Measurements from ENCODE around the gene CAMK2A. TPM values are rescaled to one million over a fixed set of nuclear protein-coding genes. Genes with fewer than 3 reads are reported as not detected.

Gene CAMK2A
- total RNA-seq, 1 donor from 2014 or later, result 0.30 TPM

DNA sequence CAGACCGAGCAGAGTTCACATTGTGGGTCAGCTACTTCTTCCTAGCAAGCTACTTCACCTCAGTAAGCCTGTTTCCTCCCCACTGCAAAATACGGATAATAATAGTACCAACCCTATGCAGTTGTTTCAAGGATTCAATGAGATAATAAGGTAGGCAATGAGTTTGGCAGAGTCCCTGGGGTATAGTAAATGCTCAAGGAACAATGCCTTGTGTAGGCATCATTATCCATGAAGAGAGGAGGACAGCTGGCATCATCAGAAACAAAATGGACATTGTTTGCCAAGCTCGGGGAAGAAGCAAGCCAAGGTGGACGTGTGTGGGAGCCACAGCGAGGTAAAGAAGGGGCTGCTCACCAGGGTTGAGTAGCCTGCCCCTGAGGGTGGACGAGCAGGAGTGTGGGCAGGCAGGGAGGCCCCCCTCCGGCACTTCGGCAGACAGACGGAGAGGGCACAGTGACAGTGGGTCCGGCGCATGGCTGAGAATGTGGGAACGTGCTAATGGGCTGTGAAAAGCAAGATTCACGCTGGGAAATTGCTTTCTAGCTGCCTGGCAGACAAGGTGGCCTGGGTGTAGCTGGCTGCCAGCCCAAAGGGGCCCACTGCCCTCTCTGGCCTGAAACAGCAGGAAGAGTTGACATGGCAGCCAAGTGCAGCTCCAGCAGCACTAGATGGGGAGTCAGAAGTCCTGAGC lies 10.1 kb downstream of the CAMK2A start:
- peaks cover 13% of the 10 kb centered on the region for H3K4me1 Mint-ChIP-seq
- H3K4me3 Mint-ChIP-seq, result no peak overlapping the region
- no peak for DNase-seq (ENCODE audit: low read depth, low spot score)
- H3K9me3 Mint-ChIP-seq, result no peaks in the 10 kb centered on the region
- no peak overlapping the region for H3K27ac Mint-ChIP-seq (ENCODE audit: unreplicated experiment)
- no peak for TF ChIP-seq CTCF (conservative IDR thresholded peaks at IDR 0.05)
- peaks cover 9% of the 10 kb centered on the region for H3K27me3 Mint-ChIP-seq (ENCODE audit: low read depth)
- H3K36me3 Mint-ChIP-seq (ENCODE audit: low read depth), result no peaks in the 10 kb centered on the region

DNA sequence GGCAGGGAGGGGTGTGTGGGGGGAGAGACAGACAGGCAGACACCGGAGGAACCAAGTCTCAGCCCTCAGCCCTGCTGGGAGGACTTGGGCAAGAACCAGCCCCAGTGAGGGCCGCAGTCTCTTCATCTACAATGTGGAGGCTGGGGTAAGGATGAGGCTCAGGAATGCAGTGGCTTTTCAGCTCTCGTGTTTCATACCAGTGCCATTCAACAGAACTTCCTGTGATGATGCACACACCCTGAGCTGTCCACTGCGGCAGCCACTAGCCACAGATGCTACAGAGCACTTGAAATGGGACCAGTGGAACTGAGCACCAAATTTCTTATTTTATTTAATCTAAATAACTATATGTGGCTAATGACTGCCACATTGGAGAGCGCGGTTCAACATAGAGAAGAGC lies 10.7 kb downstream of the CAMK2A start:
- Mint-ChIP-seq H3K36me3 (ENCODE audit: low read depth) (no peaks in the 10 kb centered on the region), H3K27me3 (ENCODE audit: low read depth) (peaks cover 9% of the 10 kb centered on the region), H3K4me1 (peaks cover 13% of the 10 kb centered on the region), H3K27ac (ENCODE audit: unreplicated experiment) (no peak overlapping the region), H3K4me3 (no peak overlapping the region), H3K9me3 (no peaks in the 10 kb centered on the region)
- TF ChIP-seq CTCF (conservative IDR thresholded peaks at IDR 0.05), result no peak
- no peak for DNase-seq (ENCODE audit: low read depth, low spot score)

GRCh38 chr5:150278046-150278730 lies 11.4 kb downstream of the CAMK2A start:
- no peak for DNase-seq (ENCODE audit: low read depth, low spot score)
- Mint-ChIP-seq H3K27ac (ENCODE audit: unreplicated experiment) (no peak overlapping the region), H3K36me3 (ENCODE audit: low read depth) (no peaks in the 10 kb centered on the region), H3K4me1 (peaks cover 13% of the 10 kb centered on the region), H3K9me3 (no peaks in the 10 kb centered on the region), H3K27me3 (ENCODE audit: low read depth) (peaks cover 9% of the 10 kb centered on the region), H3K4me3 (no peak overlapping the region)
- no peak for TF ChIP-seq CTCF (conservative IDR thresholded peaks at IDR 0.05)

- no peak for TF ChIP-seq CTCF (conservative IDR thresholded peaks at IDR 0.05)
- no peak for DNase-seq (ENCODE audit: low read depth, low spot score)
- Mint-ChIP-seq H3K36me3 (ENCODE audit: low read depth) (no peaks in the 10 kb centered on the region), H3K4me1 (peaks cover 15% of the 10 kb centered on the region), H3K4me3 (no peak overlapping the region), H3K9me3 (no peaks in the 10 kb centered on the region), H3K27ac (ENCODE audit: unreplicated experiment) (peak overlapping the region; percentile 7), H3K27me3 (ENCODE audit: low read depth) (peaks cover 9% of the 10 kb centered on the region)
Observed at GRCh38 chr5:150277043-150277442, 12.5 kb downstream of the CAMK2A start.

GRCh38 chr5:150274811-150275210 lies 14.8 kb downstream of the CAMK2A start:
- H3K27me3 Mint-ChIP-seq (ENCODE audit: low read depth), result peaks cover 2% of the 10 kb centered on the region
- no peak for TF ChIP-seq CTCF (conservative IDR thresholded peaks at IDR 0.05)
- peaks cover 18% of the 10 kb centered on the region for H3K4me1 Mint-ChIP-seq
- H3K4me3 Mint-ChIP-seq, result no peak overlapping the region
- no peaks in the 10 kb centered on the region for H3K9me3 Mint-ChIP-seq
- no peak for DNase-seq (ENCODE audit: low read depth, low spot score)
- no peak overlapping the region for H3K27ac Mint-ChIP-seq (ENCODE audit: unreplicated experiment)
- H3K36me3 Mint-ChIP-seq (ENCODE audit: low read depth), result no peaks in the 10 kb centered on the region

All from neural crest cell (in vitro differentiated cells).